HG03280 (cell line): ENCODE results near the gene POU2F1.

Experiments used
- ATAC-seq: cut with Tn5 transposase; IDR thresholded peaks from one replicate; pipeline ENCODE4 v1.9.1; 2021; ENCODE audit warnings: mild to moderate bottlenecking, moderate library complexity; ENCODE audit not compliant: unreplicated experiment

Gene POU2F1

DNA sequence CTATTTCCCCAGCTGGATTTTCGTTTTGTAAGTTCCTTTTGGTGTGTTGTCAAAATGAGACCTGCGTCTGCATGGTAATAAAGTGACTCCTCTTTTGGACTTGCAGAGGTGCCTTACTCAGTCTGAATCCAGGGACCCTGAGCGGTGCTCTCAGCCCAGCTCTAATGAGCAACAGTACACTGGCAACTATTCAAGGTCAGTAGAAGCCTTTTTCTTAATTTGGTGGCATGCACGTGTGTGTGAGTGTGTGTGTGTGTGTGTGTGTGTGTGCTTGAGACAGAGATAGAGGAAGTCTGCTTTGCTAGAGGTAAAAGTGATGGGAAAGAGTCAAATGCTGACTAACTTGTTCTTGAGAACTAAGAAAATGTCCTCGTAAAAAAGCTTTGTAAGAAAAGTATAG is 192.2 kb downstream of the POU2F1 start:
- ATAC-seq, result no peak

DNA sequence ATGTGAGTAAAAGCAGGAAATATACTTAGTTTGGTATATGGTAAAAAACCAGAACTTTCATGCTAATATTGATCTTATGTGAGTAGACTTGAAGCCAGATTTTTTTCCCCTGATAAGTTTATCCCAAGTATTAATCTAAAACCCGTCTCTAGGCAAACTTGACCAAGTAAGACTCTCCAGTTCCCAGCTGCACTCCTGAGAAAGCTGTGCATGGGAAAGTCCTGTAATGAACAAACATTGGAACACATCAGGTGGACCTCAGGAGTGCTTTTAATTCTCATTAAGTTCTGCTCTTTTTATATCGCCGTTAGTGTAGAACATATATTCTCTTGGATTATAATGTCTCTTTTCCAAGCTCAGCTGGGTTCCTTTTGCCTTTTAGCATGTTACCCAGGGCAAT is 192.6 kb downstream of the POU2F1 start:
- no peak for ATAC-seq

- ATAC-seq, result no peak
Observed at GRCh38 chr1:167416506-167416905, 195.8 kb downstream of the POU2F1 start.

DNA sequence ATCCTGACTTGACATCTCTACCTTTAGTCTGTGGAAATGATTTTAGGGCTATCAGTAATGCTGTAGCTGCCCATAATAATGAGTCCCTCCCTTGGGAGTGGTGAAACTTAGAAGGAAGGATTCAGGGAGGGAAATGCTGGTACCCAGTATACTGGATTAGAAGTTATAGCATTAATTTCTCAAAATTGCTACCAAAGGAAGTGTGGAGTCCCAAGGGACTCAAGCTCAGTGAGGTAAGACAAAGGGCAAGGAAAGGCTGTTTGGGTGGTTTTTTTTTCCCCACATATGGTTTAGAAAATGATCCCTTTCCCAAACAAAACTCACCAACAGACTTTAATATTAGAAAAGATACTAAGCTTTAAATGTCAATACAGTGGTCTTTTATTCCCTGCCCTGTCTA is 197.7 kb downstream of the POU2F1 start:
- no peak for ATAC-seq

DNA sequence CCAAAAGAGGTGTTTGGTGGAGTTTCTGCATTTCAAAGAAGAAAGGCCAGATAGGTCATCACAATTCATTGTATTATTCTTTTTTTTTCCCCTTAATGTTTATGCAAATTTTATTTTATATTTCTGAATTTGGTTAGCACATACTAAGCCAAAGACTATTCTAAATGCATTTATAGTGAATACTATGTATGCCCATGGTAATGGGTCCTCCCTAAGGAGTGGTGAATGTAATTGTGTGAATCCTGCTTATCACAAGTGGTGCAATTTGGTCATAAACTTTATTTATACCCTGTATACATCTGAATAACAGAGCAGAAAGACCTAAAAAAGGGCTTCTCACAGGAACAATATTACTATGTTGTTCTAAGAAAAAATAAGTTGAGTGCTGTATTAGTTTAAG is 198.6 kb downstream of the POU2F1 start:
- no peak for ATAC-seq

- ATAC-seq, result no peak
Observed at GRCh38 chr1:167420510-167420909, 199.8 kb downstream of the POU2F1 start.

- ATAC-seq, result no peak
Observed at GRCh38 chr1:167423684-167424619, 203.3 kb downstream of the POU2F1 start.

- no peak for ATAC-seq
Observed at GRCh38 chr1:167425482-167425881, 204.8 kb downstream of the POU2F1 start.

GRCh38 chr1:167426716-167427115 is 206.0 kb downstream of the POU2F1 start:
- ATAC-seq, result no peak

DNA sequence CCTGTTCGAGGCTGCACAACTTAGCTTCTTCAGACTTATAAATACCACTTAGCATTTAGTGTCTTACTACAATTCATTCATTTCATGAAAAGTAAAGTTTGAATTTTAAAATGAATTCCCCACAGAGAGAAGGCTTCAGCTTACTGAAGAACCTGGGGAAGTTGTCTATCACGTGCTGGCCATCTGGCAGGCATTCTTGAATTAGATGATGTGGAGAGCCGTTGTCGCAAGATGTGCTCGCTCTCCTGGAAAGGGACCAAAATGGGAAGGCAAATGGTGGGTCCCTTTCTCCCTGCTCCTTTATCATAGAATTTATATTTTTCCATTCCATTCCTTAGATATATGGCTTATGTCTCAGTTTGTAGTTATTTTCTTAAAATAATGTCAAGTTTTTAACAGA is 207.2 kb downstream of the POU2F1 start:
- no peak for ATAC-seq

- ATAC-seq, result no peak
Observed at GRCh38 chr1:167428395-167428794, 207.7 kb downstream of the POU2F1 start.

DNA sequence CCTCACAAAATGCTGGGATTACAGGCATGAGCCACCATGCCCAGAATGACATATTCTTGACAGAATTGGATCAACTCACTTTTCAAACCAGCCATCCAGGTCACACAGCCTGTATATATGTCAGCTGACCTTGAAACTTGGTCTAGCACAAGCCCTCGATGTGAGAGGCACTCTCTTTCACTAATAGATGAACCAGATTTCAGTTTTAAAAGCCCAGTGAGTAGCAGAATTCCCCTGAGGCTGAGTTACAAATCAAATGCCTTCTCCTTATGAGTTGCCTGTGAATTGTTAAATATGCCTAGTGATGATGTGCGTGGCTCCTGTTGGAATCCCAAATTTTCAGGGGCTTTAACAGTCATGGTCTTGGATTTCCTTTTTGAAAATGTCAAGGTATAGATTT is 208.9 kb downstream of the POU2F1 start:
- ATAC-seq, result no peak

DNA sequence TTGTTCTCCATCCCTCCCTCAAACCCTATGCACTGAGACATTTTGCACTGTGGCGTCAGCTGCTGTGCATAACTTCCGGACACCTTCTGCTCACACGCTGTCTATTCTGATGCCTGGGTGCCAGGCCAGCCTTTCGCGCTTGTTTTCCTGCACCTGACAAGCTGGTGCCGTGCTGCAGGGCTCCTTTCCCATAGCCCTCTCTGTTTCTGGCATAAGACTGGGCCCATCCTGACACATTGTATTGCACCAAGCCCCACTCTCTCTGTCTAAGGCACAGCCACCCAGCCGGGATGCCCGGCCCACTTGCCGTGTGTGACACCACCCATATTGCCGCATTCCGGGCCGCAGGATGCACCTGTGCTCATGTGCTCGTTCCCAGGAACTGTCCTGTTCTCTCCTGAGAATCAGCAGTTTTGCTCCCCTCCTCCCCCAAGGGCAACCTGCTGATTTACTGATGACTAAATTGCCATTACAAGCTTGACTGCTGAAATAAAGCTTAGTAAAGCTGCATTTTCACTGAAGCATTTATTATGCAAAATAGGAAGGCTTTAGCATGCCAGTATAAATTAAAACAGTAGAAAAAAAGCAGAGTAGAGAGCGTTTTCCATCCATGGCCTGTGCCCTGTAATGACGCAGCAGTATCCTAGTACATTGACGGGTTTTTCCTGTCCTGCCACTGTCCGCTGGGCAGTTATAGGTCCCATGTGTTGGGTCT is 209.6 kb downstream of the POU2F1 start:
- peak; percentile 53 for ATAC-seq

DNA sequence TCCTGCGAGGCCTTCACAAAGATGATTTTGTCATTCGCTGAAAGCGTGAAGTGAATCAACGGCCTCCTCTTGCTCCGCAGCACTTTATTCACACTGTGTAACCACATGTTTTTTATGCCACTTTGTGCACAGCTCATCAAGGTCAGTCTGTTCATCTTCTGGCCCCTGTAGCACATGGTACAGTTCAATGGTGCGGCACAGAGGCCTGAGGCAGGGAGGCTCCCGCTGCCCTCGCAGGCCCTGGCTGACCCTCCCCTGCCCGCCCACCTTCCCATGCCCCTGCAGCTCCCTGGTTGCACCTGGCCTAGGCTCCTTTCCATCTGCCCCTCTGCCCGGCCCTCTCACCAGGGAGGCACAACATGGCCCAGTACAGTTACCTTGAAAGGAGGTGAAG is 210.2 kb downstream of the POU2F1 start:
- no peak for ATAC-seq

- no peak for ATAC-seq
Observed at GRCh38 chr1:167431261-167431908, 210.7 kb downstream of the POU2F1 start.

- no peak for ATAC-seq
Observed at GRCh38 chr1:167431909-167432650, 211.4 kb downstream of the POU2F1 start.

DNA sequence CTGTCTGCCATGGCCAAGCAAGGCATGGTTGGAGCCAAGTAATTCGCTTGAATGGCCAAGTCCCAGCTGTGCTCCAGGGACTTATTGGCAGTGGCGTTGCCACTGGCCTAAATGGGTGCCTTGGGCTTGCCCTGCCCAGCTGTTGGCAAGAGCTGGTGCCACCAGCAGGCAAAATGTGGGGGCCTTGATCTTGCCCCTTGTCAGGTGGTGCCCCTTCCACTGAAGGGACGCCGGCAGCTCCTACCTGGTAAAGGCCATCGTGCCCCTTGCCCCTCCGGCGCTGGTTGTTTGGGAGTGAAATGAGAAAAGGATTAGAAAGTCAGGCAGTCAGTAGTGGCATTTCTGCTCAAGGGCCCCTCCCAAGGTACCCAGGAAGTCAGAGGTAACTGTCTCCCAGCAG is 212.1 kb downstream of the POU2F1 start:
- no peak for ATAC-seq

- ATAC-seq, result no peak
Observed at GRCh38 chr1:167433884-167434283, 213.2 kb downstream of the POU2F1 start.

DNA sequence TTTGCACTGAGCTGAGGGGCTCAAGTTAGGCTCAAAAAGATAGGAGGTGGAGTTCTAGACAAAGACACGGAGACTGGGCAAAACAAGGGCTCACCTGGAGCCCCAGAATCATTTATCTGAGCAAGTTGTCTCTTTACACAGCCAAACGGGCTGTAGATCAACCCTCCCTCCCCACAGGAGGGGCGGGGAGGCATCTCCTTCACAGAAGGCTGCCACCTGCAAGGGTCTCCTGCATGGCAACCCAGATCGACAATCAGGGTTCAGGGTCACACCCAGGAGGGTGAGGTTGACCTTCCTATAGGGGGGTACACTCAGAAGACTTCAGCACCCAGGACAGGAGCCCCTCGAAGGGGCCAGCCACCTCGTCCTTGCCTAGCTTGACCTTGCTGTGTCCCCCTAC is 213.6 kb downstream of the POU2F1 start:
- ATAC-seq, result no peak

DNA sequence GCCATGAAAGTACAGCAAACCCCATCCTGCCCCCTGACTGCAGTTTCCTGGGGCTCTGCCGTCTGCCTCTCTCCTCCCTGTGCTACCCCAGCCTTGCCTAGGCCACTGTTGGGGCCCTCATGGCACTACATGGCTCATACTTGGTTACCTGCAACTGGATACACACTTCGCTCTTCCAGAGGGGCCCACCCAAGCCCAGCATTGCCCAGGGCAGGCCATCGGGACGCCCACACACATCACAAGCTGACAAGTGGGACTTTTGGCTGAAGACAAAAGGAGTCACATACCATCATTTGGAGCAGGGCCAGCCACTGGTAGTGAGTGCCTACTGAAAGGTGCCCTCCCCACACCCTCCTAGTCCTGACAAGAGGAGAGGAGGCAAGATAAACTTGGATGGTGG is 214.8 kb downstream of the POU2F1 start:
- no peak for ATAC-seq
